ENCODE measurements around the gene ATP5F1E. TPM values are rescaled to one million over a fixed set of nuclear protein-coding genes. Genes with fewer than 3 reads are reported as not detected.
A peak's percentile ranks its signal among the peaks of the same experiment; 100 is the strongest.

Gene ATP5F1E
- total RNA-seq, 1 experiment from 2014 or later = 41.1 TPM

- CTCF ChIA-PET = no interaction called here
- Mint-ChIP-seq H3K36me3 (no peaks in the 10 kb centered on the region), H3K27me3 (ENCODE audit: low read depth) (peaks cover 28% of the 10 kb centered on the region), H3K9me3 (no peaks in the 10 kb centered on the region), H3K27ac (no peak overlapping the region), H3K4me1 (peaks cover 16% of the 10 kb centered on the region), H3K4me3 (peak overlapping the region; percentile 60)
- POLR2A ChIA-PET = no interaction called here
- no peak for TF ChIP-seq OVOL2 (CRISPR knock-in tag; IDR thresholded peaks at IDR 0.05; ENCODE audit: borderline replicate concordance)
- TF ChIP-seq GRHL2 (CRISPR knock-in tag; IDR thresholded peaks at IDR 0.05; ENCODE audit: insufficient replicate concordance, severe bottlenecking) = no peak
- TF ChIP-seq ZNF671 (CRISPR knock-in tag; IDR thresholded peaks at IDR 0.05) = no peak
- no peak for TF ChIP-seq ZNF219 (CRISPR knock-in tag; IDR thresholded peaks at IDR 0.05; ENCODE audit: borderline replicate concordance)
- TF ChIP-seq, protein P1, sequence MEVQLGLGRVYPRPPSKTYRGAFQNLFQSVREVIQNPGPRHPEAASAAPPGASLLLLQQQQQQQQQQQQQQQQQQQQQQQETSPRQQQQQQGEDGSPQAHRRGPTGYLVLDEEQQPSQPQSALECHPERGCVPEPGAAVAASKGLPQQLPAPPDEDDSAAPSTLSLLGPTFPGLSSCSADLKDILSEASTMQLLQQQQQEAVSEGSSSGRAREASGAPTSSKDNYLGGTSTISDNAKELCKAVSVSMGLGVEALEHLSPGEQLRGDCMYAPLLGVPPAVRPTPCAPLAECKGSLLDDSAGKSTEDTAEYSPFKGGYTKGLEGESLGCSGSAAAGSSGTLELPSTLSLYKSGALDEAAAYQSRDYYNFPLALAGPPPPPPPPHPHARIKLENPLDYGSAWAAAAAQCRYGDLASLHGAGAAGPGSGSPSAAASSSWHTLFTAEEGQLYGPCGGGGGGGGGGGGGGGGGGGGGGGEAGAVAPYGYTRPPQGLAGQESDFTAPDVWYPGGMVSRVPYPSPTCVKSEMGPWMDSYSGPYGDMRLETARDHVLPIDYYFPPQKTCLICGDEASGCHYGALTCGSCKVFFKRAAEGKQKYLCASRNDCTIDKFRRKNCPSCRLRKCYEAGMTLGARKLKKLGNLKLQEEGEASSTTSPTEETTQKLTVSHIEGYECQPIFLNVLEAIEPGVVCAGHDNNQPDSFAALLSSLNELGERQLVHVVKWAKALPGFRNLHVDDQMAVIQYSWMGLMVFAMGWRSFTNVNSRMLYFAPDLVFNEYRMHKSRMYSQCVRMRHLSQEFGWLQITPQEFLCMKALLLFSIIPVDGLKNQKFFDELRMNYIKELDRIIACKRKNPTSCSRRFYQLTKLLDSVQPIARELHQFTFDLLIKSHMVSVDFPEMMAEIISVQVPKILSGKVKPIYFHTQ (CRISPR knock-in tag; IDR thresholded peaks at IDR 0.05) = no peak
- TF ChIP-seq ZBTB21 (CRISPR knock-in tag; IDR thresholded peaks at IDR 0.05; ENCODE audit: borderline replicate concordance) = no peak
- no peak for TF ChIP-seq ZSCAN18 (CRISPR knock-in tag; IDR thresholded peaks at IDR 0.05)
- TF ChIP-seq, protein P2, sequence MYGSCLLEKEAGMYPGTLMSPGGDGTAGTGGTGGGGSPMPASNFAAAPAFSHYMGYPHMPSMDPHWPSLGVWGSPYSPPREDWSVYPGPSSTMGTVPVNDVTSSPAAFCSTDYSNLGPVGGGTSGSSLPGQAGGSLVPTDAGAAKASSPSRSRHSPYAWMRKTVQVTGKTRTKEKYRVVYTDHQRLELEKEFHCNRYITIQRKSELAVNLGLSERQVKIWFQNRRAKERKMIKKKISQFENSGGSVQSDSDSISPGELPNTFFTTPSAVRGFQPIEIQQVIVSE (CRISPR knock-in tag; IDR thresholded peaks at IDR 0.05; ENCODE audit: borderline replicate concordance) = no peak
- TF ChIP-seq MXD4 (CRISPR knock-in tag; IDR thresholded peaks at IDR 0.05; ENCODE audit: borderline replicate concordance) = no peak
- TF ChIP-seq ZNF232 (CRISPR knock-in tag; IDR thresholded peaks at IDR 0.05) = no peak
- TF ChIP-seq, protein P3, sequence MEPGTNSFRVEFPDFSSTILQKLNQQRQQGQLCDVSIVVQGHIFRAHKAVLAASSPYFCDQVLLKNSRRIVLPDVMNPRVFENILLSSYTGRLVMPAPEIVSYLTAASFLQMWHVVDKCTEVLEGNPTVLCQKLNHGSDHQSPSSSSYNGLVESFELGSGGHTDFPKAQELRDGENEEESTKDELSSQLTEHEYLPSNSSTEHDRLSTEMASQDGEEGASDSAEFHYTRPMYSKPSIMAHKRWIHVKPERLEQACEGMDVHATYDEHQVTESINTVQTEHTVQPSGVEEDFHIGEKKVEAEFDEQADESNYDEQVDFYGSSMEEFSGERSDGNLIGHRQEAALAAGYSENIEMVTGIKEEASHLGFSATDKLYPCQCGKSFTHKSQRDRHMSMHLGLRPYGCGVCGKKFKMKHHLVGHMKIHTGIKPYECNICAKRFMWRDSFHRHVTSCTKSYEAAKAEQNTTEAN (CRISPR knock-in tag; IDR thresholded peaks at IDR 0.05) = no peak
- no peak for TF ChIP-seq ETV6 (CRISPR knock-in tag; IDR thresholded peaks at IDR 0.05)
- ATAC-seq = no peak
- no peak for DNase-seq (ENCODE audit: low spot score)
Measured at GRCh38 chr20:59005523-59006166, 26.5 kb downstream of the ATP5F1E start.

DNA sequence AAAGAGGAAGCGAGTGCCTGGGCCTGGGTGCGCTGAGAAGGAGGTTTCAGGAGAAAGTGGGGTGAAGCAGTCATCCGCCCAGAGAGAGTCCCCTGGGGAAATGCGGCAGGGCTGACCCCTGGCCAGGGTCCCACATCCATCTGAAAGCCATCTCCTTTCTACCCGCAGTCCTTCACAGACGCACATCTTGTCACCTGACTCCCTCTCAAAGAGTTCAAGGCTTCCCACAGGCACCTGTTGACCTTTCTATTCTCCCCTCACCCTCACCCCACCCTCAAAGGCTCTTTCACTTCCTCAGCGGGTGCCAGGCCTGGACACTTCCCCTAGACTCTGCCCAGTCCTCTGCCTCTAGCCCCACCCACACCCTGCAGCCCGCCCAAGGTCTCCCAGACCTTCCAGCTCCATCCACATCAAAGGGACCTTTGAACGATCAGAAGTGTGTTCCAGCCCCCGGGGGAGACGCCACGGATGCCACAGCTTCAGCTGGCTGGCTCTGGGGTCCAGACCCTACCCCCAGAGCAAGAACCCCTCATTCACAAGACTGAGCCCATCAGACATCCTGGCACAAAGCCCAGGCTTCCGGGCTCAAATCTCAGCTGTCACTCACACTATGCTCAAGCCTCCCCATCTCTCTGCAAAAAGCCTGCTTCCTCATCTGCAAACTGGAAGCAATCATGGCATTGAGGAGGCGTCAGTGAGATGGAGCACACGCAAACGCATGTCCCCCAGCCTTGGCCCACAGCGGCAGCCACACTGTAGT, 27.2 kb downstream of the ATP5F1E start:
- ATAC-seq = no peak
- CTCF ChIA-PET = no interaction called here

More for the DNA sequence above, 27.2 kb downstream of the ATP5F1E start:
- DNase-seq (ENCODE audit: low spot score) = no peak
- POLR2A ChIA-PET = no interaction called here
- H3K9me3 Mint-ChIP-seq = no peaks in the 10 kb centered on the region
- H3K4me1 Mint-ChIP-seq = peaks cover 12% of the 10 kb centered on the region
- TF ChIP-seq ATF1 (CRISPR knock-in tag; IDR thresholded peaks at IDR 0.05) (no peak), CREB1 (CRISPR knock-in tag; IDR thresholded peaks at IDR 0.05) (no peak), ZBTB21 (CRISPR knock-in tag; IDR thresholded peaks at IDR 0.05; ENCODE audit: borderline replicate concordance) (no peak), EMX1 (CRISPR knock-in tag; IDR thresholded peaks at IDR 0.05) (no peak), ETV6 (CRISPR knock-in tag; IDR thresholded peaks at IDR 0.05) (no peak), ZSCAN18 (CRISPR knock-in tag; IDR thresholded peaks at IDR 0.05) (no peak)
- no peak overlapping the region for H3K27ac Mint-ChIP-seq
- no peak overlapping the region for H3K4me3 Mint-ChIP-seq
- H3K27me3 Mint-ChIP-seq (ENCODE audit: low read depth) = peaks cover 23% of the 10 kb centered on the region
- no peaks in the 10 kb centered on the region for H3K36me3 Mint-ChIP-seq
